NOMO-1 treated with dmso at 0.1 percent for 144 hours (cell line): ENCODE measurements around the gene SUGCT.

Experiments used
- DNase-seq: peaks from one replicate; lab custom pipeline; 2025; ENCODE audit not compliant: unreplicated experiment; lab: John Stamatoyannopoulos, UW

SUGCT gene

DNA sequence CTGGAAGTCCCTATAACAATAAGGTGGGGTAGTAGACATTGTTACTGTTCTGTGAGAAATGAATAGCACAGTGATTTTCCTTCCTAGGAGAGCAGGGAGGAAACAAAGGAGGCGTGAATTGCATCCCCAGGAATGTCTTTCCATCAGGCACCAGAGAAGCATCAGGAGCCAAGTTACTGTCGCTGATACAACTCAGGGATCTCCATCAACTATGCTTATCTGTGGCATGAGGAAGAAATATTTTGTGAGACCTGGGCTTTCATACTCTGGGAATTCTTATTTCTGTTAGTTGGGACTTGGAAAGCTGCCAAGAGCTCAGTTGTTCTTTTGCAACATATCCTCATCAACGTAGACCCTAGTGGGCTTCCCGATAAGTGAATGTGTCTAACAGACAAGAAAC is 622.3 kb downstream of the SUGCT start:
- no peak for DNase-seq

- DNase-seq = no peak
Observed at GRCh38 chr7:40758590-40758989, 623.8 kb downstream of the SUGCT start.

- DNase-seq = no peak
Observed at GRCh38 chr7:40760293-40760964, 625.6 kb downstream of the SUGCT start.

DNA sequence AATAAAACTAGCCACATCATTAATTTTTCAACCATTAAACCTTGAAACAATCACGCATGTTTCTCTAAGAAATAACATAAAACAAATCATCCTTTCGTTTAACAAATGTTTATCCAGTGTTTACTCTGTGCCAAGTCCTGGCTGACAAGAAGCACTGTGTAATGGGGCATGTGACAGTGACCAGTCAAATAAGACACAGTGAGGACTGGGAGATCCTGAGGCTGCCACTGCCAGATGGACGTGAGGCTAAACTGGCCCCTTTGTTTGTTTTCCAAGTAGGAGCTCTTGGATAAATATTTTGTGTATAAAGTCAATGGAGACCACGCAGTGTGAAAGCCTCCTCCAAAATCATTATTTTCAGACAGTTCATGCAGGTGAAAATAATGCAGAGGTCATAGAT is 626.2 kb downstream of the SUGCT start:
- DNase-seq = no peak

- no peak for DNase-seq
Observed at GRCh38 chr7:40761762-40762560, 627.2 kb downstream of the SUGCT start.

GRCh38 chr7:40763319-40764287 is 628.8 kb downstream of the SUGCT start:
- DNase-seq = no peak

DNA sequence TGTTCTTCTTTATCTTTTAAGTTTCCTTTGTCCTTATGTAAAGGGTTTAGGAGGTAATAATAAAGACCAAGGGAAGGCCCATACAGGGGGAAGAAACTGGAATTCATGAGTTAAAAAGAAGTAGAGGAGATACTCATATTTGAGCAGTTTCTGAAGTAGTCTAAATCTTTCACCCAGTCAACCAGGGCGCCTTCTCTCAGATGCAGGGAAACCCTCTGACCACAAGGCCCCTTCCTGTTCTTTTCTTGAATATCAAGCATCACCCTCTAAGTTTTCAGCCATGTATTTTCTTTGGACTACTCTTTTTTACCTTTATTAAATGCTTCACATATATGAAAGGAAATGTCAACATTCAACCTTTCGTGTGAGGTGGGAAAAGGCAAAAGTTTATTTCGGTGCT is 630.8 kb downstream of the SUGCT start:
- DNase-seq = no peak

GRCh38 chr7:40772096-40772495 is 637.3 kb downstream of the SUGCT start:
- no peak for DNase-seq

DNA sequence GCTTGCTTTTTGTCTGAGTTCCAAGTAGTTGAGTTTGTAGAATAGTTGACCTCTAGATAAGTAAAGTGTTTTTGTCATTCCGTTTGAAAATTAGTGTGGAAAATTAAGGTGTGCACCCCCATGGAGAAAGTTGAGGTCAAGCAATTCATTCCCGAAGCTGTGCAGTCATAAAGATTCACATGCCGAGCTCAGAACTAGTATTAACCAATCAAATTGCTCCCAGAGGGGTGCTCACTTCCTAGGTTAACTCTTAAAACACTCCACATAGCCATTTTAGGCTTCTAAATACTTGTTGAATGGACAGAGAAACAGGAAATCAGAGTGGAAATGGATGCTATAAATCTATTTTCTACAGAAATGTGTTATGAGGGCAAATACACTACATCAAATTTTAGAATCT is 638.9 kb downstream of the SUGCT start:
- no peak for DNase-seq

- no peak for DNase-seq
Observed at GRCh38 chr7:40775877-40776276, 641.1 kb downstream of the SUGCT start.

GRCh38 chr7:40777730-40778312 is 643.0 kb downstream of the SUGCT start:
- no peak for DNase-seq

DNA sequence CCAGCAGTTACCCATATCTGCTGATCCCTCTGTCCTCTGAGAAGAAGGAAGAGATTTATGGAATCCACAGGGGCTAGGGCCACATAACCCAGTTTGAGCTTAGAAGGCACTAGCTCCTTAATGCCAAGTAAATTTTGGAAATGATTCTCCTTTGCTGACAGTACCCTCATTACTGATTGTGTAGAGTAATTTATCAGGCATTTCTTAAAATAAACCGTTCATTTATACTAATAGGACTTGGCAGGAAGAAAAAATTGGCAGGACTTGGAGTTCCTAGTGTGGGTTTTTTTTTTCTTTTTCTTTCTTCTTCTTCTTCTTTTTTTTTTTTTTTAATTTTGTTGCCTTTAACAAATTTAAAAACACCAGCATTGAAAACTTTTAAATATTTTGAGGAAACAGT is 645.7 kb downstream of the SUGCT start:
- no peak for DNase-seq

DNA sequence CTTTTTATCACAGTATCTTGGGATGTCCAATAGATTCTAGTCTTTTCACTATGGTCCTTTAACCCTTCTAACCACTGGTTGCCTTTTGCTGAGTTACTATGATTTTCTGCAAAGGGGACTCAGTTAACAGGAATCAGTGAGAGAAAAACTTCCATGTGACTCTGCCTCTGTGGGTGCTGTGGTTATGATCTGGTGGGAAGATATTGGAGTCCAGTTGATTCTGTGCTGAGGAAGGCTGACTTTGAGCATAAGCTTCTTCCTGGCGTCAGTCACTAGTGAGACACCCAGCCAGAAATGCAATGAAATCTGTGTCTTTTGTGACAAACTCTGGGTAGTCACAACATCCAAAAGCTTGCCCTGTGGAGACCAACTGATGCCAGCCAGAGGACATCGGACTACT is 648.0 kb downstream of the SUGCT start:
- no peak for DNase-seq

DNA sequence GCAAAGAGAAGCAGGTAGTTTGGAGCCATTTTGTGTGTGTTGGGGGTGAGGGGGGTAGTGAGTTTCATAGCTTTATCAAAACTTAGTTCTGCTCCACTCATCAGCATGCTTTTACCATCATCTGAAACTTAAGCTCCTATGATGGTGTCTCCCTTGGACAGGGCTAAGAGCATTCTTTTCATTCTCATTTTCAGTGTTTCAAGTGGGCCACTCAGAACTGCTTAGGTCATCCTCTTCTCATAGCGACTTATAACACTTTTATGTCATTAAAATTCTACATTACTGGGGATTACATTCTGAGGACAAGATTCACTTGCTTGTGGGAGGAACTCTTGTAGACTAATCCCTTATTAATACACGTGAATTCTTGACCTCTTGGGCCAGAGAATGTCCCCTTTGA is 649.4 kb downstream of the SUGCT start:
- DNase-seq = no peak

DNA sequence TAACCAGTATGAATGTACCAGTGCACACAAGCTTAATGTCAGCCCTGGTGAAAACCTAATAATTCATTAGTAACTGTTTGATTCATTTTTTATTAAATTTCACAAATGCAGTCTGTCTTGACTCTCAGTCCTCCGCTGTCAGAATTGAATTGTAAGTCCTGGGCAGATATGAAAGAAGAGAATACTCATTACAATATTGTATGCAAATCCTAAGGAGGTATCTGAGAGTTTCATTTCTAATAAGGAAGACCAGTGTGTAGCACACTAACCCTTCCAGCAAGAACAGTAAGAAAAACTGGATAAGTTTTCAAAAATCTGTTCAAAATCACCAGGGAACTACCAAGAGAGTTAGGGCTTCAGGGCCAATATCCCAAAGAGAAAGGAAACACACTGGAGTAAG is 652.1 kb downstream of the SUGCT start:
- DNase-seq = no peak

DNA sequence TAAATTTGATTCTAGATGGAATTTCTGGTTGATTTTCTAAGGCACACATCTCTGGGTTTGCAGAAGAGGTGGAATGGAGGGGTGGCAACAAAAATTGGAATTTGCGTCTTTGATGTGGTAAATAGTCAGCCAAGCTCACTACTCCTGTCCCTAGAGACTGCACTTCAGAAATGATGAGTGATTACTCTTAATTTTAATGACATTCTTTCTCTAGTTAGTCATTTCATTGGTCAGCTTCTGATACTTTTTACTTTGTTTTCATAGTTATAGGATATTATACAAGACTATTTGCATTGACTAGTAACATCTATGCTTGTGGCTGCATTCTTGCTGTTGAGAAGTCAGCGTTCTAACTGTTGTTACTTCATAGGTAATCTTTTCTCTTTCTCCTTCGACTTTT is 658.3 kb downstream of the SUGCT start:
- no peak for DNase-seq

- no peak for DNase-seq
Observed at GRCh38 chr7:40795607-40796006, 660.8 kb downstream of the SUGCT start.

DNA sequence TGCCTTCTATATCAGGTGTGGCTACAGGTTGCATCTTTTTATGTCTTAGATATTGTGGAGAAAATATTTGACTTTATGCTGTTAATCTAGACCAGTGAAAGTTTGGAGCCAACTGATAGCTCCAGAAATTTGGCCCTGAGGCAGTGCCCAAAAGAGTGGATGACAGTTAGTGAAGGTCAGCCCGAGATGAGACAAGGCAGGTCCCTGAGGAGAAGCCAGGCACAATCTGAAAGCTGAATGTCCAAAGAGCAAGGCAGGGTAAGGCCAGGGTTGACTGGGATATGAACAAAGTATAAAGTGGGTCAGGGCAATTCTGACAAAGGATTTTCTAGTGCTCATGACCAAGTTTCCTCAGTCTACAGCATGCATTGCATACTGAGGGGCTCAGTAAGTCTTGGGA is 661.9 kb downstream of the SUGCT start:
- DNase-seq = no peak

DNA sequence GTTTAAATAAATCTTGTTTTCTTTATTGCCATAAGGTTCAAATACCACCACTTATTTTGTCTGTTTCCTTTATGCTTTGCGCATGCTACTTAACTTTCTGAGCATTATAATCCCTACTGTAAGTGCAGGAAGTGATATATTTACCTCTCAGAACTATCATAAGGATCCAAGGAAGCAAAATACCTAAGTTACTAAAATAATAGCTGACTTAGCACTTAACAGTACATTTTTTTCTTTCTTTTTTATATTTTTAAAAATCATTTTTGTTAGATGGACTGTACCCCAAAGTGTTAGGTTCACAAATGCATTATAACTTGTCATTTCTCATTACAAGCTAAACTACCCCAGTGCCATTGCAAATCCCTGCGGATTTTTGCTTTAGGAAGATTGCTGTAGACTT is 663.8 kb downstream of the SUGCT start:
- DNase-seq = no peak

GRCh38 chr7:40799493-40800403 is 664.9 kb downstream of the SUGCT start:
- no peak for DNase-seq
